H9 (cell line): ENCODE measurements around the gene SOCS4. TPM values are rescaled to one million over a fixed set of nuclear protein-coding genes. Genes with fewer than 3 reads are reported as not detected.

Experiments
- DNase-seq: peaks from one replicate; pipeline ENCODE4 v3.0.0-alpha.2; 2017
- H2AFZ ChIP-seq: one replicate; pipeline ENCODE4 v1.6.1; 2013; ENCODE audit warnings: mild to moderate bottlenecking, low read length, control low read depth, moderate library complexity
- H2AK5ac ChIP-seq: 2 replicates; pipeline ENCODE4 v1.6.1; 2013; ENCODE audit warnings: low read length, control low read depth, mixed read lengths; ENCODE audit not compliant: insufficient read length
- H2BK120ac ChIP-seq: one replicate; pipeline ENCODE4 v1.6.1; 2013; ENCODE audit warnings: low read depth, mild to moderate bottlenecking, low read length, control low read depth, inconsistent platforms; ENCODE audit not compliant: poor library complexity, severe bottlenecking
- H2BK12ac ChIP-seq: 2 replicates; pipeline ENCODE4 v1.6.1; 2013; ENCODE audit warnings: low read length, control low read depth, mixed read lengths, low read depth; ENCODE audit not compliant: insufficient read length
- H2BK15ac ChIP-seq: 2 replicates; pipeline ENCODE4 v1.6.1; 2013; ENCODE audit warnings: low read depth, low read length, control low read depth
- H2BK20ac ChIP-seq: one replicate; pipeline ENCODE4 v1.6.1; 2013; ENCODE audit warnings: low read depth, mild to moderate bottlenecking, low read length, control low read depth, inconsistent platforms; ENCODE audit not compliant: poor library complexity, severe bottlenecking
- H2BK5ac ChIP-seq: 2 replicates; pipeline ENCODE4 v1.6.1; 2013; ENCODE audit warnings: low read length, control low read depth, mixed read lengths; ENCODE audit not compliant: insufficient read length
- H3K14ac ChIP-seq: 2 replicates; pipeline ENCODE4 v1.6.1; 2013; ENCODE audit warnings: low read length, control low read depth; ENCODE audit not compliant: insufficient read depth
- H3K18ac ChIP-seq: 2 replicates; pipeline ENCODE4 v1.6.1; 2013; ENCODE audit warnings: low read depth, mild to moderate bottlenecking, mixed read lengths, low read length, control low read depth; ENCODE audit not compliant: insufficient read length
- H3K23ac ChIP-seq: 2 replicates; pipeline ENCODE4 v1.6.1; 2013; ENCODE audit warnings: low read length, control low read depth, mixed read lengths, low read depth; ENCODE audit not compliant: insufficient read length
- H3K23me2 ChIP-seq: 2 replicates; pipeline ENCODE4 v1.6.1; 2013; ENCODE audit warnings: low read depth, mild to moderate bottlenecking, mixed read lengths, low read length, control low read depth; ENCODE audit not compliant: insufficient read length, poor library complexity, severe bottlenecking
- H3K27ac ChIP-seq: 2 replicates; pipeline ENCODE4 v1.5.1; 2013; ENCODE audit warnings: low read length, control low read depth, mixed read lengths, low read depth; ENCODE audit not compliant: insufficient read length
- H3K27me3 ChIP-seq: 2 replicates; pipeline ENCODE4 v1.6.1; 2013; ENCODE audit warnings: low read length, control low read depth, inconsistent platforms; ENCODE audit not compliant: insufficient read depth
- H3K4ac ChIP-seq: 2 replicates; pipeline ENCODE4 v1.6.1; 2013; ENCODE audit warnings: low read depth, mild to moderate bottlenecking, control low read depth, inconsistent platforms, low read length, moderate library complexity
- H3K4me1 ChIP-seq: 2 replicates; pipeline ENCODE4 v1.6.1; 2013; ENCODE audit warnings: low read length, control low read depth, inconsistent platforms; ENCODE audit not compliant: insufficient read depth
- H3K4me2 ChIP-seq: 2 replicates; pipeline ENCODE4 v1.6.1; 2013; ENCODE audit warnings: low read length, control low read depth, mixed read lengths; ENCODE audit not compliant: insufficient read length, insufficient read depth
- H3K56ac ChIP-seq: 2 replicates; pipeline ENCODE4 v1.6.1; 2013; ENCODE audit warnings: low read depth, mild to moderate bottlenecking, mixed read lengths, low read length, control low read depth; ENCODE audit not compliant: insufficient read length
- H3K79me1 ChIP-seq: 2 replicates; pipeline ENCODE4 v1.6.1; 2013; ENCODE audit warnings: low read depth, mild to moderate bottlenecking, moderate library complexity, low read length, control low read depth, inconsistent platforms; ENCODE audit not compliant: insufficient read depth, poor library complexity, severe bottlenecking
- H3K79me2 ChIP-seq: 2 replicates; pipeline ENCODE4 v1.6.1; 2013; ENCODE audit warnings: low read length, control low read depth, inconsistent platforms; ENCODE audit not compliant: insufficient read depth
- H3K9ac ChIP-seq: 2 replicates; pipeline ENCODE4 v1.6.1; 2013; ENCODE audit warnings: low read length, control low read depth, mixed read lengths; ENCODE audit not compliant: insufficient read length; ENCODE audit errors: extremely low read depth
- H3K9me3 ChIP-seq: one replicate; pipeline ENCODE4 v1.6.1; 2013; ENCODE audit warnings: low read depth, low read length, inconsistent platforms; ENCODE audit not compliant: control insufficient read depth
- H3T11ph ChIP-seq: one replicate; pipeline ENCODE4 v1.6.1; 2013; ENCODE audit warnings: mild to moderate bottlenecking, low read length, control low read depth, inconsistent platforms
- H4K20me1 ChIP-seq: one replicate; pipeline ENCODE4 v1.6.1; 2013; ENCODE audit not compliant: control insufficient read depth, insufficient read length, insufficient read depth
- H4K5ac ChIP-seq: 2 replicates; pipeline ENCODE4 v1.6.1; 2013; ENCODE audit warnings: low read depth, mild to moderate bottlenecking, mixed read lengths, low read length, control low read depth; ENCODE audit not compliant: insufficient read length
- H4K8ac ChIP-seq: replicated peaks from 2 replicates; pipeline ENCODE4 v1.6.1; 2013; ENCODE audit warnings: low read length, control low read depth, mixed read lengths, low read depth; ENCODE audit not compliant: insufficient read length
- H4K91ac ChIP-seq: 2 replicates; pipeline ENCODE4 v1.6.1; 2013; ENCODE audit warnings: low read depth, mild to moderate bottlenecking, moderate library complexity, mixed read lengths, low read length, control low read depth; ENCODE audit not compliant: insufficient read length
- H3K27ac Mint-ChIP-seq, 3 experiments: 2 replicates in 2 of 3; 3 replicates in 1 of 3; pipeline ENCODE4 v1.8.0; 2020 to 2021; ENCODE audit warnings: mixed read lengths in 3 of 3, mild to moderate bottlenecking in 1 of 3, moderate library complexity in 1 of 3
- H3K27me3 Mint-ChIP-seq: 2 replicates; pipeline ENCODE4 v1.8.0; 2021; ENCODE audit warnings: low read depth, mild to moderate bottlenecking, moderate library complexity, mixed read lengths
- H3K36me3 Mint-ChIP-seq, 3 experiments: 2 replicates in 2 of 3; 3 replicates in 1 of 3; pipeline ENCODE4 v1.8.0; 2020 to 2021; ENCODE audit warnings: low read depth in 3 of 3, mixed read lengths in 3 of 3; ENCODE audit not compliant: insufficient read depth in 1 of 3
- H3K4me1 Mint-ChIP-seq, 2 experiments: 2 replicates each; pipeline ENCODE4 v1.8.0; 2020; ENCODE audit warnings: mixed read lengths in 2 of 2
- H3K4me3 Mint-ChIP-seq, 2 experiments: 2 replicates in 1 of 2; 3 replicates in 1 of 2; pipeline ENCODE4 v1.8.0; 2020 to 2021; ENCODE audit warnings: mild to moderate bottlenecking in 2 of 2, mixed read lengths in 2 of 2, moderate library complexity in 1 of 2
- H3K9me3 Mint-ChIP-seq, 2 experiments: 2 replicates in 1 of 2; 3 replicates in 1 of 2; pipeline ENCODE4 v1.8.0; 2020; ENCODE audit warnings: mild to moderate bottlenecking in 2 of 2, mixed read lengths in 2 of 2, moderate library complexity in 1 of 2
- CTCF ChIP-seq: fragments of 200-600 bp; sonication (generic); conservative IDR thresholded peaks from 3 replicates; pipeline ENCODE4 v1.8.0; 2021; ENCODE audit warnings: antibody characterized with exemption, mild to moderate bottlenecking
- WGBS: extraction: QIAGEN DNeasy Blood & Tissue Kit; methylation state at CpG from one replicate; pipeline ENCODE4 v1.1.7; 2013; ENCODE audit warnings: missing lambda C conversion rate, low lambda C conversion rate, mixed read lengths; ENCODE audit not compliant: insufficient read length; ENCODE audit errors: extremely low coverage; 5-methylcytosine and 5-hydroxymethylcytosine counted together
- total RNA-seq: library from RNA; stranded (reverse); gene quantifications from 2 replicates; pipeline ENCODE4 v1.2.1, GENCODE V29; 2021

SOCS4 gene
- total RNA-seq, 1 experiment from 2014 or later: 38.5 TPM

DNA sequence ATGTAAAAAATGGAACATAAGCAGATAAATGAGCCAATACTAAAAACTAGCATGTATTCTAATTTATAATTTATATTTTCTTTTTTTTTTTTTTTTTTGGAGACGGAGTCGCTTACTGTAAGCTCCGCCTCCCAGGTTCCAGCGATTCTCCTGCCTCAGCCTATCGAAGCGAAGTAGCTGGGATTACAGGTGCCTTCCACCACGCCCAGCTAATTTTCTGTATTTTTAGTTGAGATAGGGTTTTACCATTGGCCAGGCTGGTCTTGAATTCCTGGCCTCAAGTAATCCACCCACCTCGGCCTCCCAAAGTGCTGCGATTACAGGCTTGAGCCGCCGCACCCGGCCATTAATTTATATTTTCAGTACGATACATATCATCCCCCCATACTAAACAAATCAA, 27.1 kb downstream of the SOCS4 start:
- H3K9me3 Mint-ChIP-seq: no peaks in the 10 kb centered on the region; a peak in 1 of 5 replicates
- peaks cover 10% of the 10 kb centered on the region for H3K79me1 ChIP-seq
- H3T11ph ChIP-seq: no peak overlapping the region
- no peak overlapping the region; a peak in 1 of 7 replicates for H3K27ac Mint-ChIP-seq
- H3K14ac ChIP-seq: no peak overlapping the region
- no peak overlapping the region for H3K27ac ChIP-seq
- H3K36me3 Mint-ChIP-seq: peaks cover 16 to 35% (median 31%) of the 10 kb centered on the region in 3 experiments; a peak in 6 of 7 replicates
- no peak overlapping the region for H4K5ac ChIP-seq
- H3K23me2 ChIP-seq: peaks cover 10% of the 10 kb centered on the region
- TF ChIP-seq CTCF: no peak
- H3K79me2 ChIP-seq: peaks cover 30% of the 10 kb centered on the region; the same call in 1 of the 2 replicates
- H2BK120ac ChIP-seq: no peak overlapping the region
- no peaks in the 10 kb centered on the region; the same call in 1 of the 2 replicates for H3K4me1 ChIP-seq
- H3K4ac ChIP-seq: no peak overlapping the region
- no peak overlapping the region for H3K9ac ChIP-seq
- no peak overlapping the region for H2BK12ac ChIP-seq
- H3K23ac ChIP-seq: no peak overlapping the region
- WGBS: 100% methylated on average over 1 of the region's 13 CpGs
- no peak overlapping the region for H2BK20ac ChIP-seq
- H3K4me3 Mint-ChIP-seq: peak overlapping the region in 1 of 2 experiments; percentile 54; a peak in 1 of 5 replicates
- no peak for DNase-seq
- no peaks in the 10 kb centered on the region for H4K20me1 ChIP-seq
- no peaks in the 10 kb centered on the region for H3K27me3 Mint-ChIP-seq
- no peak overlapping the region for H4K8ac ChIP-seq
- H3K18ac ChIP-seq: no peak overlapping the region
- H2BK5ac ChIP-seq: no peak overlapping the region
- H4K91ac ChIP-seq: no peak overlapping the region
- no peaks in the 10 kb centered on the region for H3K27me3 ChIP-seq
- H3K9me3 ChIP-seq: no peaks in the 10 kb centered on the region
- no peak overlapping the region for H2AK5ac ChIP-seq
- no peak overlapping the region for H2BK15ac ChIP-seq
- no peak overlapping the region for H3K4me2 ChIP-seq
- H3K56ac ChIP-seq: no peak overlapping the region
- H3K4me1 Mint-ChIP-seq: peaks cover 30% of the 10 kb centered on the region in 2 experiments
- no peak overlapping the region for H2AFZ ChIP-seq
